Ovary (tissue), 9 donors: Measurements from ENCODE around the gene LCOR. TPM values are rescaled to one million over a fixed set of nuclear protein-coding genes. Genes with fewer than 3 reads are reported as not detected.
A peak's percentile ranks its signal among the peaks of the same experiment; 100 is the strongest.

Source experiments
- DNase-seq, 5 donors: peaks; one replicate each; pipeline ENCODE4 v3.0.0-alpha.2; 2019 to 2020
- H3K27ac ChIP-seq, 2 donors: fragments of 200-600 bp; one replicate each; pipeline versions ENCODE4 v1.5.1 to v1.8.0; 2019 to 2022
- H3K27me3 ChIP-seq: fragments of 200-600 bp; one replicate; pipeline ENCODE4 v1.8.0; 2022
- H3K36me3 ChIP-seq: fragments of 200-600 bp; sonication (generic); one replicate; pipeline ENCODE4 v1.5.1; 2019
- H3K4me1 ChIP-seq: one replicate; pipeline ENCODE4 v1.8.1; 2013; ENCODE audit warnings: mild to moderate bottlenecking, moderate library complexity; ENCODE audit not compliant: insufficient read depth
- H3K4me3 ChIP-seq: fragments of 200-600 bp; sonication (generic); one replicate; pipeline ENCODE4 v1.5.1; 2017
- H3K9me3 ChIP-seq, 2 donors: fragments of 200-600 bp in 1 of 2; sonication (generic) in 1 of 2; one replicate each; pipeline versions ENCODE4 v1.5.1 to v1.8.1; 2013 to 2019; ENCODE audit warnings: mild to moderate bottlenecking in 1 of 2, moderate library complexity in 1 of 2
- CTCF ChIP-seq, 3 donors: fragments of 450-650 bp in 2 of 3; fragments of 200-600 bp in 1 of 3; IDR thresholded peaks; one replicate each; pipeline versions ENCODE4 v1.5.1 to v1.8.0; 2016 to 2022; ENCODE audit warnings: antibody characterized with exemption in 3 of 3, mild to moderate bottlenecking in 1 of 3
- EP300 ChIP-seq: sonication (generic); formaldehyde crosslinking; IDR thresholded peaks from one replicate; pipeline ENCODE4 v1.6.1; 2017; ENCODE audit warnings: antibody characterized with exemption
- POLR2A ChIP-seq: fragments of 450-650 bp; IDR thresholded peaks from one replicate; pipeline ENCODE4 v1.6.1; 2017; ENCODE audit warnings: antibody characterized with exemption, mild to moderate bottlenecking, moderate library complexity
- WGBS, 3 donors: extraction: QIAGEN DNeasy Blood & Tissue Kit in 1 of 3; methylation state at CpG; one replicate each; pipeline versions ENCODE4 v1.1.5 to v1.1.7; 2013 to 2017; 5-methylcytosine and 5-hydroxymethylcytosine counted together
- intact Hi-C, 4 donors: fragments of 100-400 bp; cut with DNase I; formaldehyde crosslinking; loops; one replicate each; pipeline versions ENCODE4 v1.11.0 to v1.15.1; 2022 to 2023
- polyA plus RNA-seq, 2 donors: library from polyadenylated mRNA; stranded (reverse); fragments of 200-250 nt in 1 of 2; fragments of 350-450 nt in 1 of 2; fragmentation: Illumina TruSeq in 1 of 2; extraction: RNeasy Lipid Tissue Mini Kit (QIAGEN cat#74804) in 1 of 2; gene quantifications; one replicate each; pipeline ENCODE4 v1.2.3, GENCODE V29; 2013 to 2014
- total RNA-seq, 7 donors: library from RNA; depleted of rRNA in 2 of 7; stranded (reverse); fragments of >200 nt in 2 of 7; fragmentation: NEBNext Ultra II Directional in 3 of 7; extraction: Animal tissue kit (Norgen Biotek cat#: 25700) in 3 of 7; gene quantifications; one replicate each; pipeline versions ENCODE4 v1.1.0 to v1.2.4, GENCODE V29; 2016 to 2023
- donor health status: DM: no; HTN: no; CAD: no; lungs with moderate emphysema.
- donor health status: DM: no; HTN: no; CAD: no.
- donor health status: Bipolar disorder and iron deficiency.
- donor health status: DM: yes; HTN: yes; CAD: no.
- donor health status: DM: no; HTN: no; CAD: no.
- donor health status: DM: yes; HTN: yes; CAD: no.

Gene LCOR
- total and polyA plus RNA-seq, 9 donors = 4.0 to 44.9 (median 29.8) TPM

GRCh38 chr10:97013983-97014382 is 181.9 kb downstream of the LCOR start:
- DNase-seq = peak in 1 of 5 donors; percentile 21
- Histone ChIP-seq H3K27me3 (no peaks in the 10 kb centered on the region), H3K9me3 (no peaks in the 10 kb centered on the region), H3K27ac (no peak overlapping the region), H3K4me1 (no peaks in the 10 kb centered on the region), H3K36me3 (no peaks in the 10 kb centered on the region), H3K4me3 (no peak overlapping the region)
- intact Hi-C loops = no loop called here
- WGBS, 3 donors = 80 to 87% (median 87%) methylated on average over 8 of the region's 8 CpGs
- TF ChIP-seq POLR2A (no peak), EP300 (no peak), CTCF (IDR thresholded peaks at IDR 0.05) (no peak)

GRCh38 chr10:97015240-97015639 is 183.1 kb downstream of the LCOR start:
- Histone ChIP-seq H3K9me3 (no peaks in the 10 kb centered on the region), H3K4me3 (no peak overlapping the region), H3K4me1 (peaks cover 2% of the 10 kb centered on the region), H3K27me3 (no peaks in the 10 kb centered on the region), H3K27ac (no peak overlapping the region), H3K36me3 (no peaks in the 10 kb centered on the region)
- TF ChIP-seq POLR2A (no peak), EP300 (no peak), CTCF (IDR thresholded peaks at IDR 0.05) (no peak)
- WGBS, 3 donors = 55 to 77% (median 60%) methylated on average over 1 of the region's 1 CpG
- DNase-seq = no peak
- intact Hi-C loops = no loop called here

GRCh38 chr10:97016728-97017473 is 184.8 kb downstream of the LCOR start:
- H3K9me3 ChIP-seq = no peaks in the 10 kb centered on the region
- intact Hi-C loops = no loop called here
- WGBS, 3 donors = 75 to 81% (median 78%) methylated on average over 15 of the region's 15 CpGs
- no peaks in the 10 kb centered on the region for H3K27me3 ChIP-seq
- no peak for TF ChIP-seq EP300
- no peak for TF ChIP-seq POLR2A
- no peak for TF ChIP-seq CTCF (IDR thresholded peaks at IDR 0.05)
- H3K4me3 ChIP-seq = no peak overlapping the region
- H3K27ac ChIP-seq = no peak overlapping the region
- no peak for DNase-seq
- peaks cover 13% of the 10 kb centered on the region for H3K4me1 ChIP-seq
- no peaks in the 10 kb centered on the region for H3K36me3 ChIP-seq

GRCh38 chr10:97017474-97017903 is 185.4 kb downstream of the LCOR start:
- intact Hi-C loops = no loop called here
- H3K4me1 ChIP-seq = peaks cover 13% of the 10 kb centered on the region
- no peaks in the 10 kb centered on the region for H3K36me3 ChIP-seq
- no peak overlapping the region for H3K27ac ChIP-seq
- 89 to 92% (median 91%) methylated on average over 5 of the region's 5 CpGs for WGBS, 3 donors
- H3K4me3 ChIP-seq = no peak overlapping the region
- no peaks in the 10 kb centered on the region for H3K27me3 ChIP-seq
- no peaks in the 10 kb centered on the region for H3K9me3 ChIP-seq
- no peak for TF ChIP-seq CTCF (IDR thresholded peaks at IDR 0.05)
- TF ChIP-seq POLR2A = no peak
- no peak for TF ChIP-seq EP300
- peak in 1 of 5 donors; percentile 12 for DNase-seq
